ENCODE measurements around the gene ANKS3.

GRCh38 chr16:4733211-4733742, 794 bp downstream of the ANKS3 start:
- no peak for TF ChIP-seq EZH2 (IDR thresholded peaks at IDR 0.05; ENCODE audit: borderline replicate concordance, low read depth, low read length, severe bottlenecking)
- no peak for TF ChIP-seq CTCF (IDR thresholded peaks at IDR 0.05; ENCODE audit: extremely low read depth in 1 of 2, insufficient read depth in 1 of 2, low read depth in 1 of 2, low read length in 2 of 2)
- no peak for TF ChIP-seq JUN (IDR thresholded peaks at IDR 0.05; ENCODE audit: borderline replicate concordance, insufficient read depth, insufficient read length, low read depth)
- TF ChIP-seq POLR2A (IDR thresholded peaks at IDR 0.05; ENCODE audit: low read depth, low read length): no peak
